Measurements from ENCODE around the gene UNKL. TPM values are rescaled to one million over a fixed set of nuclear protein-coding genes. Genes with fewer than 3 reads are reported as not detected.

UNKL gene
- total RNA-seq (2022; extraction: Qiagen RNA extraction; ENCODE audit: low read depth) = 27.5 to 45.1 TPM (median 44.8 TPM) in 5 replicates

GRCh38 chr16:1414532-1415260 is at the start of gene UNKL:
Gene UNKL (minus strand): TSS chr16:1414704. CDS start chr16:1414691, 13 bp downstream.

GRCh38 chr16:1443980-1444729 is 29.7 kb upstream of the UNKL start, which contains the start of gene CCDC154:
Gene CCDC154 (minus strand): TSS chr16:1444556. CDS start chr16:1444322, 234 bp downstream.

GRCh38 chr16:1430759-1431496 is 16.4 kb upstream of the UNKL start, which contains the start of gene PERCC1:
Gene PERCC1 (plus strand): TSS chr16:1431078. CDS start chr16:1432594, 1,516 bp downstream.

GRCh38 chr16:1351582-1352362 is 62.7 kb downstream of the UNKL start, which contains the start of the genes GNPTG and TSR3:
Gene GNPTG (plus strand): TSS chr16:1351931. CDS start chr16:1351966, 35 bp downstream.
Gene TSR3 (minus strand): TSS chr16:1351878. CDS start chr16:1351804, 74 bp downstream.

GRCh38 chr16:1333149-1333812 is 81.2 kb downstream of the UNKL start, which contains the start of gene BAIAP3:
Gene BAIAP3 (plus strand): TSS chr16:1333645. CDS start chr16:1338550, 4,905 bp downstream.

Other genes starting within 250 kb of the UNKL start
- gene TPSG1, start 189.4 kb downstream of the UNKL start, total RNA-seq (2022; extraction: Qiagen RNA extraction; ENCODE audit: low read depth) = 0.08 to 0.16 TPM in 2 of 5 replicates, not detected in the others
- gene TPSB2, start 184.5 kb downstream of the UNKL start, total RNA-seq (2022; extraction: Qiagen RNA extraction; ENCODE audit: low read depth) = not detected in 5 replicates
- gene TPSAB1, start 174.0 kb downstream of the UNKL start, total RNA-seq (2022; extraction: Qiagen RNA extraction; ENCODE audit: low read depth) = not detected in 5 replicates
- 0.03 TPM in 1 of 5 replicates, not detected in the others for gene TPSD1, start 158.6 kb downstream of the UNKL start, total RNA-seq (2022; extraction: Qiagen RNA extraction; ENCODE audit: low read depth)
- gene UBE2I, start 105.1 kb downstream of the UNKL start, total RNA-seq (2022; extraction: Qiagen RNA extraction; ENCODE audit: low read depth) = 161 to 196 TPM (median 171 TPM) in 5 replicates
- 0.75 to 2.8 TPM (median 0.86 TPM) in 5 replicates for gene BAIAP3, start 81.1 kb downstream of the UNKL start, total RNA-seq (2022; extraction: Qiagen RNA extraction; ENCODE audit: low read depth)
- gene TSR3, start 62.8 kb downstream of the UNKL start, total RNA-seq (2022; extraction: Qiagen RNA extraction; ENCODE audit: low read depth) = 50.7 to 94.3 TPM (median 89.3 TPM) in 5 replicates
- 24.2 to 38.2 TPM (median 34.7 TPM) in 5 replicates for gene GNPTG, start 62.8 kb downstream of the UNKL start, total RNA-seq (2022; extraction: Qiagen RNA extraction; ENCODE audit: low read depth)
- gene UQCC4, start 6.0 kb upstream of the UNKL start, total RNA-seq (2022; extraction: Qiagen RNA extraction; ENCODE audit: low read depth) = 29.6 to 38.5 TPM (median 37.1 TPM) in 5 replicates
- gene PERCC1, start 16.4 kb upstream of the UNKL start, total RNA-seq (2022; extraction: Qiagen RNA extraction; ENCODE audit: low read depth) = not detected in 5 replicates
- gene CCDC154, start 29.9 kb upstream of the UNKL start, total RNA-seq (2022; extraction: Qiagen RNA extraction; ENCODE audit: low read depth) = 0.14 to 0.89 TPM (median 0.44 TPM) in 5 replicates
- 66.8 to 86.1 TPM (median 76.1 TPM) in 5 replicates for gene CLCN7, start 60.3 kb upstream of the UNKL start, total RNA-seq (2022; extraction: Qiagen RNA extraction; ENCODE audit: low read depth)
- not detected in 5 replicates for gene PTX4, start 74.2 kb upstream of the UNKL start, total RNA-seq (2022; extraction: Qiagen RNA extraction; ENCODE audit: low read depth)
- gene TELO2, start 78.7 kb upstream of the UNKL start, total RNA-seq (2022; extraction: Qiagen RNA extraction; ENCODE audit: low read depth) = 32.1 to 45.2 TPM (median 36.7 TPM) in 5 replicates
- not detected in 5 replicates for gene TMEM204, start 119.0 kb upstream of the UNKL start, total RNA-seq (2022; extraction: Qiagen RNA extraction; ENCODE audit: low read depth)
- 8.1 to 11.0 TPM (median 8.7 TPM) in 5 replicates for gene IFT140, start 197.4 kb upstream of the UNKL start, total RNA-seq (2022; extraction: Qiagen RNA extraction; ENCODE audit: low read depth)
- gene CRAMP1, start 197.7 kb upstream of the UNKL start, total RNA-seq (2022; extraction: Qiagen RNA extraction; ENCODE audit: low read depth) = 13.9 to 17.3 TPM (median 16.1 TPM) in 5 replicates